Fibroblast of pulmonary artery (primary cell): Measurements from ENCODE around the gene GAB4.
"Not testable (repeated sequence)": the region's sequence is repeated elsewhere in the genome, so short reads cannot be mapped to it uniquely, and the experiment has no call there.

Source experiments
- DNase-seq: peaks from one replicate; pipeline ENCODE4 v3.0.0-alpha.2; 2010; ENCODE audit warnings: low read depth
- H3K4me3 ChIP-seq: replicated peaks from 2 replicates; pipeline ENCODE4 v1.5.1; 2011; ENCODE audit warnings: low read depth, mild to moderate bottlenecking, control low read depth, low read length, moderate library complexity
- CTCF ChIP-seq: IDR thresholded peaks from 2 replicates; pipeline ENCODE4 v1.5.1; 2011; ENCODE audit warnings: mild to moderate bottlenecking, control low read depth, low read length, inconsistent platforms; ENCODE audit errors: missing control alignments

GAB4 gene

DNA sequence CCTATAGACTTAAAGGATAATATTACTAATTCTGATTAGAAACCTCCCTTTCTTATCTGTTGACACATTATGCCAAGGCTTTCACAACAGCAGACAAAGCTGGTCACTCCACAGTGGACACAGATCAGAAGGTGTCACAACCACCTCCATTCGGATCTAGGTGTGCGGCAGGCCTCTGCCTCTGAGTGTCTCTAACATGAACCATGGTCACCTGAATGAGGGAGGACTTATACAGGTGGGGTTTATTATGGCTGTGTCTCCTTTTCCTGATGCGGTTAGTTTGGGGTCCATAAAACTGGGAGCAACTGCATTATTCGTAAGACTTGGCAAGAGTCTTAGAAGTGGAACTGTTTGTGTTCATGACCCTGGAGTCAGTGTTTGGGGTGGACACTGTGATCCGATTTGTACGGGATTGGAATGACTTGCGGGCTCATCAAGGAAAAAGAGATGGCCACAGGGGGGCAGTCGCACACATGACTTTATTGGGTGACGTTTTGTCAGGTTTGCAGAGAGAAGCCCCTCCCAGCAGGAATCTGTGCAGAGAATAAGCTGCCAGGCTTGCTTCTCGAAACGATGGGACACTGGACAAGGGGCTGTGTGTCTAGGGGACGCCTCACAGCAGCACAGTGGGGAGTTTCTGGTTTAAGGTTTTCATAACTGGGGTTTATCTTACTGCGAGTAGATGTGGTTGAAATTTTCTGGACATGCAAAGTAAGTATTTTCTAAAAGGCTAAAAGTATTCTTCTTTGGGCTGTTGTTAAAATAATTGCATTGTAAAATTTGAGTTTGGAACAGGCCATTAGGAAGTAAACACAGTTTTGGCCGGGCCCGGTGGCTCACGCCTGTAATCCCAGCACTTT lies 90.6 kb downstream of the GAB4 start:
- peak; percentile 52 for TF ChIP-seq CTCF
- peak; percentile 46 for DNase-seq
- H3K4me3 ChIP-seq = no peak overlapping the region

- DNase-seq = no peak
- H3K4me3 ChIP-seq = no peak overlapping the region
- TF ChIP-seq CTCF = no peak
Observed at GRCh38 chr22:16915701-16916100, 92.3 kb downstream of the GAB4 start.

GRCh38 chr22:16914911-16915310 lies 93.1 kb downstream of the GAB4 start:
- not testable (repeated sequence) for H3K4me3 ChIP-seq, DNase-seq

DNA sequence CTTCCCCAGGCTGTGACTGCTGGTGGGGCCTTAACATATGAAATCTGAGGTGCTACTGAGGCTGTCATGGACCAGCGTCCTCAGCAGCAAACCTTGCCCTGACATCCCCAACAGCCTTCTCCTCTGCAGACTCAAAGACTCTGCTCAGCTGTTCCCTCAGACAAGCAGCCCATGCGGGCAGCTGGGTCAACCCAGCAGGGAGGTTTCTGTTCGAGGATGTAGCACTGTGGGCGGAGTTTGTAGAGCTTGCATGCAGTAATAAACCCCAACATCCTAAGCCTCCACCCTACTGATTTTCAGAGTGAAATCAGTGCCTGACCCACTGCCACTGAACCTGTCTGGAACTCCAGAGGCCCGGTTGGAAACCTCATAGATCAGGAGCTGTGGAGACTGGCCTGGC lies 94.0 kb downstream of the GAB4 start:
- no peak for TF ChIP-seq CTCF
- DNase-seq = no peak
- no peak overlapping the region for H3K4me3 ChIP-seq

GRCh38 chr22:16912281-16912680 lies 95.7 kb downstream of the GAB4 start:
- TF ChIP-seq CTCF = no peak
- H3K4me3 ChIP-seq = no peak overlapping the region
- no peak for DNase-seq
